Type B pancreatic cell (in vitro differentiated cells): ENCODE data around the gene DIAPH1. TPM values are rescaled to one million over a fixed set of nuclear protein-coding genes. Genes with fewer than 3 reads are reported as not detected.

Source experiments
- DNase-seq: peaks from one replicate; pipeline ENCODE4 v3.0.0; 2021; ENCODE audit warnings: mixed read lengths; ENCODE audit not compliant: unreplicated experiment; ENCODE audit errors: extremely low spot score
- H3K27ac Mint-ChIP-seq: 2 replicates; pipeline ENCODE4 v1.8.0; 2021; ENCODE audit warnings: mild to moderate bottlenecking, mixed read lengths
- H3K27me3 Mint-ChIP-seq: 2 replicates; pipeline ENCODE4 v1.8.0; 2021; ENCODE audit warnings: mixed read lengths
- H3K36me3 Mint-ChIP-seq: 2 replicates; pipeline ENCODE4 v1.8.0; 2021; ENCODE audit warnings: mixed read lengths
- H3K4me1 Mint-ChIP-seq: one replicate; pipeline ENCODE4 v1.8.0; 2021; ENCODE audit warnings: mixed read lengths; ENCODE audit not compliant: unreplicated experiment
- H3K4me3 Mint-ChIP-seq: 2 replicates; pipeline ENCODE4 v1.8.0; 2021; ENCODE audit warnings: mild to moderate bottlenecking, mixed read lengths
- H3K9me3 Mint-ChIP-seq: 2 replicates; pipeline ENCODE4 v1.8.0; 2021; ENCODE audit warnings: mixed read lengths
- CTCF ChIP-seq: fragments of 200-600 bp; sonication (generic); conservative IDR thresholded peaks from 2 replicates; pipeline ENCODE4 v1.5.0; 2021; ENCODE audit warnings: antibody characterized with exemption, mild to moderate bottlenecking
- total RNA-seq: library from RNA; stranded (reverse); gene quantifications from 2 replicates; pipeline ENCODE4 v1.2.1, GENCODE V29; 2021; ENCODE audit warnings: low replicate concordance

DIAPH1 gene
- total RNA-seq, 1 donor from 2014 or later = 79.6 TPM

DNA sequence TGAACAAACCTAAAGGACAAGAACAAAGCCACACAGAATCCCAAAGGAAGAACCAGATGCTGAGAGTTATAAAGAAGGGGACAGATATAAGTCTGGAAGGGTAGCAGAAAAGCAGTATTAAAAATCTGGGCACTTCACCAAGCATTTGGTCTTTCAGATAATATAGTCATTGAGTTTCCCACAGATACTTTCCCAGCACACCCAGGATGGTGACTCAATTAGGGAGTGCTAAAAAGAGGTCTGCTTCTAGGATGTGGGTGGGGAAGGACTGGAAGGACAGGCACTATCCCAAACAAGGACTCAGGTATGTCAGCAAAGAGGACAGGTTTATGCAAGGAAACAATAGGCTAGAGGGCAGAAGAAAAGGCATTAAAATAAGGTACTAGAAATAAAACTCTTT is 59.3 kb downstream of the DIAPH1 start:
- no peak for TF ChIP-seq CTCF
- Mint-ChIP-seq H3K27me3 (no peaks in the 10 kb centered on the region), H3K9me3 (peaks cover 7% of the 10 kb centered on the region), H3K36me3 (peaks cover 61% of the 10 kb centered on the region), H3K27ac (peak overlapping the region; percentile 99), H3K4me1 (peaks cover 34% of the 10 kb centered on the region), H3K4me3 (peak overlapping the region; percentile 52)
- no peak for DNase-seq

- Mint-ChIP-seq H3K4me1 (peaks cover 26% of the 10 kb centered on the region), H3K27ac (peak overlapping the region; percentile 99), H3K4me3 (peak overlapping the region; percentile 82), H3K9me3 (peaks cover 7% of the 10 kb centered on the region), H3K36me3 (peaks cover 52% of the 10 kb centered on the region), H3K27me3 (no peaks in the 10 kb centered on the region)
- peak; percentile 57 for TF ChIP-seq CTCF
- no peak for DNase-seq
Measured at GRCh38 chr5:141558150-141558549, 60.6 kb downstream of the DIAPH1 start.

DNA sequence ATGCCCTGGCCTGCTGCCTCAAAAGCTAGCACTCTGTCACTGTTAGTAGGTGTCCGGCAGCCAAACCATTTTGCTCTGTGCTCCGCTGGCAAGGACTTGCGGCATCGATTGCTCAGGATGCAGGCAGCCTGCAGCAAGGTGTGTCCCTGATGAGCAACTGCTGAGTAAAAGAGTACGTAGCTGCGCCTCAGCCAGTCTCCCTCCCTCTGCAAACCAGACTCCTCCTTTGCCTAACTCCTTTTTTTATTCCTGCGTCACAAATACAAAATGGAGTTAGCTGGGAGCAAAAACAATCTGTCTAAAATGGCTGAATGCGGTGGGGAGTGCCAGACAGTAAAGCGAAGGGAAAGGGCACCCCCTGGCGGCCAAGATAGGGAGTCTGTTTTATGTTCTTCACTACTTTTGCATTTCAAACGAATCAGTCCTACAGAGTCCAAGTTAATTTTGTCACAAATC is 61.1 kb downstream of the DIAPH1 start:
- DNase-seq = peak; percentile 84
- Mint-ChIP-seq H3K27ac (peak overlapping the region; percentile 99), H3K4me1 (peaks cover 26% of the 10 kb centered on the region), H3K36me3 (peaks cover 49% of the 10 kb centered on the region), H3K9me3 (peaks cover 7% of the 10 kb centered on the region), H3K4me3 (peak overlapping the region; percentile 82), H3K27me3 (no peaks in the 10 kb centered on the region)
- TF ChIP-seq CTCF = peak; percentile 94

GRCh38 chr5:141547921-141548320 is 70.9 kb downstream of the DIAPH1 start:
- H3K36me3 Mint-ChIP-seq = peaks cover 59% of the 10 kb centered on the region
- H3K4me3 Mint-ChIP-seq = no peak overlapping the region
- no peaks in the 10 kb centered on the region for H3K27me3 Mint-ChIP-seq
- no peak overlapping the region for H3K27ac Mint-ChIP-seq
- H3K4me1 Mint-ChIP-seq = no peaks in the 10 kb centered on the region
- TF ChIP-seq CTCF = no peak
- no peak for DNase-seq
- H3K9me3 Mint-ChIP-seq = peaks cover 12% of the 10 kb centered on the region

- Mint-ChIP-seq H3K36me3 (peaks cover 58% of the 10 kb centered on the region), H3K9me3 (peaks cover 12% of the 10 kb centered on the region), H3K4me3 (no peak overlapping the region), H3K27me3 (no peaks in the 10 kb centered on the region), H3K27ac (no peak overlapping the region), H3K4me1 (no peaks in the 10 kb centered on the region)
- TF ChIP-seq CTCF = no peak
- DNase-seq = no peak
Measured at GRCh38 chr5:141547488-141547887, 71.3 kb downstream of the DIAPH1 start.

DNA sequence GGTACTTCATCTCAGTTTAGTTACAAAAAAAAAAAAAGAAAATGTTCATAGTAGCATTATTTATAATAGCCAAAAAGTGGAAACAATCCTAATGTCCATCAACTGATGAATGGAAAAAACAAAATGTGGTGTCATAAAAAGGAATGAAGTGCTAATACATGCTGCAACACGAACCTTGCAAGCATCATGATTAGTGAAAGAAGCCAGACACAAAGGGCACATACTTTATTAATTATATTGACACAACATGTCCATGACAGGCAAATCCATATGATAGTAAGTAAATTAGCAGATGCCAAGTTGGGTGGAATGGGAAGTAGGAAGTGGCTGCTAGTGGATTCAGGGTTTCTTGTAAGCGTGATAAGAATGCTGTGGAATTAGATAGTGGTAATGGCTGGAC is 75.7 kb downstream of the DIAPH1 start:
- no peaks in the 10 kb centered on the region for H3K4me1 Mint-ChIP-seq
- H3K4me3 Mint-ChIP-seq = no peak overlapping the region
- no peak for DNase-seq
- no peak overlapping the region for H3K27ac Mint-ChIP-seq
- peaks cover 5% of the 10 kb centered on the region for H3K9me3 Mint-ChIP-seq
- no peak for TF ChIP-seq CTCF
- no peaks in the 10 kb centered on the region for H3K27me3 Mint-ChIP-seq
- peaks cover 32% of the 10 kb centered on the region for H3K36me3 Mint-ChIP-seq
